ENCODE data around the gene YIF1A. TPM values are rescaled to one million over a fixed set of nuclear protein-coding genes. Genes with fewer than 3 reads are reported as not detected.

Gene YIF1A
- total RNA-seq, 1 donor = 182 TPM

- Histone ChIP-seq H2AFZ (ENCODE audit: low read length) (peak overlapping the region; percentile 96), H3K27me3 (ENCODE audit: insufficient read depth, low read length) (peaks cover 36% of the 10 kb centered on the region), H3K4me1 (ENCODE audit: insufficient read depth, low read length) (peaks cover 21% of the 10 kb centered on the region), H4K20me1 (ENCODE audit: insufficient read depth, low read length) (peaks cover 18% of the 10 kb centered on the region), H3K79me2 (ENCODE audit: insufficient read depth, low read length) (peaks cover 41% of the 10 kb centered on the region), H3K36me3 (ENCODE audit: insufficient read depth, low read length) (peaks cover 21% of the 10 kb centered on the region), H3K4me3 (ENCODE audit: insufficient read depth, low read length) (peak overlapping the region; percentile 98), H3K9me3 (ENCODE audit: low read depth, low read length) (no peaks in the 10 kb centered on the region), H3K27ac (ENCODE audit: low read depth, low read length) (peak overlapping the region; percentile 97), H3K4me2 (ENCODE audit: insufficient read depth, low read length) (peak overlapping the region; percentile 97)
- TF ChIP-seq, protein P1, sequence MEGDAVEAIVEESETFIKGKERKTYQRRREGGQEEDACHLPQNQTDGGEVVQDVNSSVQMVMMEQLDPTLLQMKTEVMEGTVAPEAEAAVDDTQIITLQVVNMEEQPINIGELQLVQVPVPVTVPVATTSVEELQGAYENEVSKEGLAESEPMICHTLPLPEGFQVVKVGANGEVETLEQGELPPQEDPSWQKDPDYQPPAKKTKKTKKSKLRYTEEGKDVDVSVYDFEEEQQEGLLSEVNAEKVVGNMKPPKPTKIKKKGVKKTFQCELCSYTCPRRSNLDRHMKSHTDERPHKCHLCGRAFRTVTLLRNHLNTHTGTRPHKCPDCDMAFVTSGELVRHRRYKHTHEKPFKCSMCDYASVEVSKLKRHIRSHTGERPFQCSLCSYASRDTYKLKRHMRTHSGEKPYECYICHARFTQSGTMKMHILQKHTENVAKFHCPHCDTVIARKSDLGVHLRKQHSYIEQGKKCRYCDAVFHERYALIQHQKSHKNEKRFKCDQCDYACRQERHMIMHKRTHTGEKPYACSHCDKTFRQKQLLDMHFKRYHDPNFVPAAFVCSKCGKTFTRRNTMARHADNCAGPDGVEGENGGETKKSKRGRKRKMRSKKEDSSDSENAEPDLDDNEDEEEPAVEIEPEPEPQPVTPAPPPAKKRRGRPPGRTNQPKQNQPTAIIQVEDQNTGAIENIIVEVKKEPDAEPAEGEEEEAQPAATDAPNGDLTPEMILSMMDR (IDR thresholded peaks at IDR 0.05; ENCODE audit: extremely low read depth, low read depth, low read length) = no peak
- DNase-seq (ENCODE audit: insufficient read length, low spot score, missing footprints) = peak; percentile 100
These were observed 796 bp upstream of the YIF1A start for GRCh38 chr11:66289548-66290329.

DNA sequence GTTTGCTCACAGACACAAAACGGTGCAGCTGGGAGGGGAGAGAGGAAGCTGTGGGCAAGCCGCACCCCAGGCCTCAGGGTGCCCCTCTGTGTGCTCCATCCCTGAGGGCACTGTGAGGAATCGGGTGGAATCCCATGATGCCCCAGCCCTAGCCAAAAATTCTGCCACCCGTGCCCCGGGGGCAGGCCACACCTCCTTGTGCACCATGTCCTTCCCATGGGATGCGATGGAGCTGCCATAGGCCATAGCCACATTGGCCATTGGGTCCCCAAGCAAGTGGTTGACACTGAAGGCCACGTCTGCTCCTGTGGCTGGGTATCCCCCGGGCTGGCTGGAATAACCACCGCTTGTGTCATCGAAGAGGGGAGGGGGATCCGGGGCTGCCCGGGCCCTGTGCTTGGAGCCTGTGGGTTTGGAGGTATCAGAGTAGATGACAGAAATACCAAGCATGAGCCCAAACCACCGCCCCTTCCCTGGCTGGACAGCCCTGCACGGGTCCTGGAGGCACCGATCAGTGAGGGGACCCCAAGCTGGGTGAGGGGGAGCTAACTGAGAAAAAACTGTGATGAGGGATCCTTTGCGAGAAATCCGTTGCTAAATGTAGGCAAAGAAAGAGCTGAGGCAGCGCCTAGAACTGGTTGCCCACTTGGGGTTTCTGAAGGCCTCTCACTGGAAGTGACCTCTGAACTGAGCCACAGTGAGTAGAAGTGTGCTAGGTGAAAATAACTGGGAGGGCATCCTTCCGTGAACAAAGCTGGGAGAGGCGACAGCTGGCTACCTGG lies 863 bp downstream of the YIF1A start:
- H3K27me3 ChIP-seq (ENCODE audit: insufficient read depth, low read length) = peaks cover 30% of the 10 kb centered on the region

DNA sequence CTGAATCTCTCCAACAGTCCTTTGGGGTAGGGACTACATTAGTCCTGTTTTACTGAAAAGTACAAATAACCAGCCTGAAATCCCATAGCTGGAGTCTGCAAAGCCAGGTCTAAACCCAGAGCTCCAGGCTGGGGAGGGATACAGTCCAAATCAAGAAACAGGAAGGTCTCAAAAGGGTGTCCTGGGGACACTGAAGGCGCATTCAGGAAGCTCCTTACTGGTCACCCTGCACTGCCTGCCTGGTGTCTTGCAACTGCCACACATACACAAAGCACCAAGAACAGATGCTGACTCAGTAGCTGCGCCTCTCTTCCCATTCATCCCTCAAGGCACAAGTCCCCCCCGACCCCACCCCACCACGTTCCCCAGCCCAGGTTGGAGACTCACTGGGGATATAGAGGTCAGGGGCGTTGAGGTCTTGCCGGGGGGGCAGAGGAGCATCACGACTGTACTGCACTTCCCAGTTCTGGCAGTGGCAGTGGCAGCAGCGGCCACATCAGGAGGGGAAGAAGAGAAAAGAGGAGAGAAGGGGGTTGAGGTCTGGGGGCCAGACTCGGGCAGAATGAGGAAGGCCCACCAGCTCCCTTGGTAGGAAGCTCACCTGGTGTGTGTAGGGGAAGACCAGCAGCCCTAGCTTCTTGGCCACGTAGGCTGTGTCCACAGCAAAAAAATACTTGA lies 1.6 kb downstream of the YIF1A start:
- H3K79me2 ChIP-seq (ENCODE audit: insufficient read depth, low read length) = peaks cover 47% of the 10 kb centered on the region
- DNase-seq (ENCODE audit: insufficient read length, low spot score, missing footprints) = peak; percentile 67
- peak overlapping the region; percentile 97 for H3K27ac ChIP-seq (ENCODE audit: low read depth, low read length)
- peaks cover 32% of the 10 kb centered on the region for H4K20me1 ChIP-seq (ENCODE audit: insufficient read depth, low read length)
- H3K4me3 ChIP-seq (ENCODE audit: insufficient read depth, low read length) = peak overlapping the region; percentile 98
- peaks cover 22% of the 10 kb centered on the region for H3K27me3 ChIP-seq (ENCODE audit: insufficient read depth, low read length)
- H2AFZ ChIP-seq (ENCODE audit: low read length) = no peak overlapping the region
- peak overlapping the region; percentile 99 for H3K4me2 ChIP-seq (ENCODE audit: insufficient read depth, low read length)
- peaks cover 25% of the 10 kb centered on the region for H3K4me1 ChIP-seq (ENCODE audit: insufficient read depth, low read length)
- no peaks in the 10 kb centered on the region for H3K9me3 ChIP-seq (ENCODE audit: low read depth, low read length)
- H3K36me3 ChIP-seq (ENCODE audit: insufficient read depth, low read length) = peaks cover 31% of the 10 kb centered on the region
- TF ChIP-seq, protein P1 (IDR thresholded peaks at IDR 0.05; ENCODE audit: extremely low read depth, low read depth, low read length) = no peak

More for the DNA sequence above, 863 bp downstream of the YIF1A start:
- H4K20me1 ChIP-seq (ENCODE audit: insufficient read depth, low read length) = peaks cover 28% of the 10 kb centered on the region
- H3K4me1 ChIP-seq (ENCODE audit: insufficient read depth, low read length) = peaks cover 21% of the 10 kb centered on the region
- H2AFZ ChIP-seq (ENCODE audit: low read length) = peak overlapping the region; percentile 75
- H3K27ac ChIP-seq (ENCODE audit: low read depth, low read length) = peak overlapping the region; percentile 97
- peaks cover 30% of the 10 kb centered on the region for H3K36me3 ChIP-seq (ENCODE audit: insufficient read depth, low read length)
- peak; percentile 91 for DNase-seq (ENCODE audit: insufficient read length, low spot score, missing footprints)
- H3K9me3 ChIP-seq (ENCODE audit: low read depth, low read length) = no peaks in the 10 kb centered on the region
- H3K79me2 ChIP-seq (ENCODE audit: insufficient read depth, low read length) = peaks cover 47% of the 10 kb centered on the region
- peak overlapping the region; percentile 98 for H3K4me3 ChIP-seq (ENCODE audit: insufficient read depth, low read length)
- TF ChIP-seq, protein P1 (IDR thresholded peaks at IDR 0.05; ENCODE audit: extremely low read depth, low read depth, low read length) = no peak
- H3K4me2 ChIP-seq (ENCODE audit: insufficient read depth, low read length) = peak overlapping the region; percentile 99
